ENCODE results near the gene SALL3. TPM values are rescaled to one million over a fixed set of nuclear protein-coding genes. Genes with fewer than 3 reads are reported as not detected.
"Not testable (repeated sequence)": the region's sequence is repeated elsewhere in the genome, so short reads cannot be mapped to it uniquely, and the experiment has no call there.

The SALL3 gene
- total and polyA plus RNA-seq, 8 donors, result not detected

DNA sequence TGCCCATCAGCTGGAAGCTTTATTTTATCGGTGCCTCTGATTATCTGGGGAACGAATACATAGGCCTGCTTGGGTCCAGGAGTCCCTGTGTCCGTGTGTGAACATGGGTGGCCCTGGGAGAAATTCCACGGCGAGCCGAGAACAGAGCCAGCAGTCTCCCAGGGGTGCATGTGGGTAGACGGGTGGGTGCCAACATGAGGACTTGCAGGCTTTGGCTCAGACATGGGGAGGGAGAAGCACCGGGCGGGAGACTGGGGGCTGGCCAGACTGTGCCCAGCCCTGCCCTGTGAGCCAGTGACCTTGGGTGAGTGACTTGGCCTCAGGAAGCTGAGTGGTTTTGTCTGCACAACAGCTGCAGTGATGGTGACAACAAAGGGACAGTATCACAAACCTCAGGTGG is 44.2 kb upstream of the SALL3 start:
- H3K36me3 ChIP-seq, result no peaks in the 10 kb centered on the region
- 76 to 86% (median 82%) methylated on average over 9 of the region's 9 CpGs for WGBS, 5 donors
- intact Hi-C loops (cut with DNase I; ENCODE audit: low total_unique reads), result no loop called here
- DNase-seq, result no peak
- no peak overlapping the region for H3K27ac ChIP-seq
- TF ChIP-seq POLR2A (IDR thresholded peaks at IDR 0.05) (no peak), POLR2AphosphoS5 (IDR thresholded peaks at IDR 0.05) (no peak)
- no peaks in the 10 kb centered on the region for H3K4me1 ChIP-seq
- H3K9me3 ChIP-seq, result no peaks in the 10 kb centered on the region
- peaks cover 0 to 11% (median 0%) of the 10 kb centered on the region in 3 donors for H3K27me3 ChIP-seq
- H3K4me3 ChIP-seq, result no peak overlapping the region

DNA sequence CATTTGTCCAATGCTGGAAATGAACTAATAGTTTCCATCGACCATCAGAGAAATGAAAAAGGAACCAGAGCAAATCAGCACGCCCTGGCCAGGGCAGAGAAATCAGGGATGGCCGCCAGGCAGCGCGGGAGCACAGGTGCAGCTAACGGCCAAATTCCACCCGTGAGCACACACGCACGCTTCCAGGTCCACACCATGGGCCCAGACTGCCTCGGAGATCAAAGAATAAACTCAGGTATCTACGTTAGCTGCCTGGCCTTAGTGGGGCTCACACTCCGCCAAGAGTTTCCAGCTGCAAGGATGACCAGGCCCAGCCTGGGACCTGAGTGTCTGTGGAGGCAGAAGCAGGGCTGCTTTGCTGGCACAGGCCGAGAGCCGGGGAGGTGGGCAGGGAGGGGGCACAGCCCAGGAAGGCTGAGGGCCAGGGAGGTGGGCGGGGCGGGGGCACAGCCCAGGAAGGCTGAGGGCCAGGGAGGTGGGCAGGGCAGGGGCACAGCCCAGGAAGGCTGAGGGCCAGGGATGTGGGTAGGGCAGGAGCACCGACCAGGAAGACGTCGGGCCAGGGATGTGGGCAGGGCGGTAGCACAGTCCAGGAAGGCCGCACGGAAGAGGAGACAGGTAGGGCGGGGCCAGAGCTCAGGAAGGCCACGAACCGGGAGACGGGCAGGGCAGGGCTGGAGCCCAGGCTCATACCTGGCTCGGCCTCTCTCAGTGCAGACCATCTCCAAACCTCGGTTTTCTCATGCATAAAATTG is 43.2 kb upstream of the SALL3 start:
- no peak for DNase-seq
- Histone ChIP-seq H3K27me3 (peaks cover 0 to 11% (median 0%) of the 10 kb centered on the region in 3 donors), H3K4me1 (no peaks in the 10 kb centered on the region), H3K36me3 (no peaks in the 10 kb centered on the region), H3K9me3 (no peaks in the 10 kb centered on the region), H3K4me3 (no peak overlapping the region), H3K27ac (no peak overlapping the region)
- 80 to 83% (median 82%) methylated on average over 23 to 28 of the region's 28 CpGs for WGBS, 5 donors
- intact Hi-C loops (cut with DNase I; ENCODE audit: low total_unique reads), result no loop called here
- TF ChIP-seq, protein P1, sequence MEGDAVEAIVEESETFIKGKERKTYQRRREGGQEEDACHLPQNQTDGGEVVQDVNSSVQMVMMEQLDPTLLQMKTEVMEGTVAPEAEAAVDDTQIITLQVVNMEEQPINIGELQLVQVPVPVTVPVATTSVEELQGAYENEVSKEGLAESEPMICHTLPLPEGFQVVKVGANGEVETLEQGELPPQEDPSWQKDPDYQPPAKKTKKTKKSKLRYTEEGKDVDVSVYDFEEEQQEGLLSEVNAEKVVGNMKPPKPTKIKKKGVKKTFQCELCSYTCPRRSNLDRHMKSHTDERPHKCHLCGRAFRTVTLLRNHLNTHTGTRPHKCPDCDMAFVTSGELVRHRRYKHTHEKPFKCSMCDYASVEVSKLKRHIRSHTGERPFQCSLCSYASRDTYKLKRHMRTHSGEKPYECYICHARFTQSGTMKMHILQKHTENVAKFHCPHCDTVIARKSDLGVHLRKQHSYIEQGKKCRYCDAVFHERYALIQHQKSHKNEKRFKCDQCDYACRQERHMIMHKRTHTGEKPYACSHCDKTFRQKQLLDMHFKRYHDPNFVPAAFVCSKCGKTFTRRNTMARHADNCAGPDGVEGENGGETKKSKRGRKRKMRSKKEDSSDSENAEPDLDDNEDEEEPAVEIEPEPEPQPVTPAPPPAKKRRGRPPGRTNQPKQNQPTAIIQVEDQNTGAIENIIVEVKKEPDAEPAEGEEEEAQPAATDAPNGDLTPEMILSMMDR (IDR thresholded peaks at IDR 0.05), result no peak
- TF ChIP-seq POLR2AphosphoS5 (IDR thresholded peaks at IDR 0.05) (no peak), EP300 (IDR thresholded peaks at IDR 0.05) (no peak), POLR2A (IDR thresholded peaks at IDR 0.05) (no peak)

GRCh38 chr18:78937166-78937565 is 42.5 kb upstream of the SALL3 start:
- TF ChIP-seq POLR2AphosphoS5 (IDR thresholded peaks at IDR 0.05) (no peak), EP300 (IDR thresholded peaks at IDR 0.05) (no peak), POLR2A (IDR thresholded peaks at IDR 0.05) (no peak)
- TF ChIP-seq, protein P1 (IDR thresholded peaks at IDR 0.05), result no peak
- Histone ChIP-seq H3K27ac (no peak overlapping the region), H3K4me3 (no peak overlapping the region), H3K9me3 (no peaks in the 10 kb centered on the region), H3K4me1 (no peaks in the 10 kb centered on the region), H3K27me3 (peaks cover 0 to 11% (median 0%) of the 10 kb centered on the region in 3 donors), H3K36me3 (no peaks in the 10 kb centered on the region)
- WGBS, 5 donors, result 82 to 94% (median 90%) methylated on average over 4 of the region's 4 CpGs
- intact Hi-C loops (cut with DNase I; ENCODE audit: low total_unique reads), result no loop called here
- DNase-seq, result no peak

GRCh38 chr18:78939105-78939504 is 40.5 kb upstream of the SALL3 start:
- Histone ChIP-seq H3K27ac (no peak overlapping the region), H3K9me3 (no peaks in the 10 kb centered on the region), H3K27me3 (peaks cover 0 to 9% (median 0%) of the 10 kb centered on the region in 3 donors), H3K4me3 (no peak overlapping the region), H3K4me1 (no peaks in the 10 kb centered on the region), H3K36me3 (no peaks in the 10 kb centered on the region)
- no peak for DNase-seq
- intact Hi-C loops (cut with DNase I; ENCODE audit: low total_unique reads), result no loop called here
- TF ChIP-seq POLR2A (IDR thresholded peaks at IDR 0.05), result no peak
- 53 to 63% (median 54%) methylated on average over 5 of the region's 5 CpGs for WGBS, 5 donors

DNA sequence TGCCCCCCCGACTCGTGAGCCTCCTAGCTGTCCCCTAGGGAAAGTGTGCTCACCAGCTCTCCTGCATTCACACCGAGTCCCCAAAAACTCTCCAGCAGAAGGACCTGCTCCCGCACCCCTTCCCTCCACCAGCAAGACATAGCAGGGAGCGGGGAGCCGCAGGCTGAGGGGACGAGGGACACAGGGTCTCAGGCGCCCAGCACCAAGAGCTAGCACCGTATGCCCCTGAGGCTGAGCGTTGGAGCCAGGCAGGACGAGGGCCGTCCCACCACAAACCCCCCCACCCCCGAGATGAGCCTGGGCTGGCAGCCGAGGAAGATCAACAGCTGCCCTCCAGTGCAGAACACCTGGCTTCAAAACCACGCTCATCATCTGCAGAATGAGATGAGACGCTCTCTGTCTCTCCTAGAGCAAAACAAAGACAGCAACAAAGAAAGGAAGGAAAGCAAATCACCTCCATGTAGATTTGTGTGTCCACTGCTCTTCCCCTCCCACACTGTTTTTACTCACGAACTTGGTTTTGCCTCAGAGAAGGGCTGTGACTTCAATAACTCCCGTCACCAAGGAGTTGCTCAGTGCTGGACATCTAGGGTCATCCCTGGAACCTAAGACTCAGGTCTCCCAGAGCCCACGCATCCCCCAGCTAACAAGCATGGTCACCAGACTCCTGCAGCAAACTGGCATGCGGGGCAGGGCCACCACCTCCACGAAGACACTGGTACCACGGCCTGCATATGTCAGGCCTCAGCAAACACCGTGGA is 39.7 kb upstream of the SALL3 start:
- no peak for TF ChIP-seq POLR2AphosphoS5 (IDR thresholded peaks at IDR 0.05)
- TF ChIP-seq, protein P1 (IDR thresholded peaks at IDR 0.05), result no peak
- TF ChIP-seq POLR2A (IDR thresholded peaks at IDR 0.05), result no peak
- no peak for TF ChIP-seq EP300 (IDR thresholded peaks at IDR 0.05)
- 78 to 82% (median 79%) methylated on average over 15 to 23 of the region's 23 CpGs for WGBS, 5 donors

DNA sequence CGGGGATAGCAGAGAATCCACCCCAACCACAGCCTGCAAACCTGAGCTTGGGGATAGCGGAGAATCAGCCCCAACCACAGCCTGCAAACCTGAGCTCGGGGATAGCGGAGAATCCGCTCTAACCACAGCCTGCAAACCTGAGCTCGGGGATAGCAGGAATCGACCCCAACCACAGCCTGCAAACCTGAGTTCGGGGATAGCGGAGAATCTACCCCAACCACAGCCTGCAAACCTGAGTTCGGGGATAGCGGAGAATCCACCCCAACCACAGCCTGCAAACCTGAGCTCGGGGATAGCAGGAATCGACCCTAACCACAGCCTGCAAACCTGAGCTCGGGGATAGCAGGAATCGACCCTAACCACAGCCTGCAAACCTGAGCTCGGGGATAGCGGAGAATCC is 37.4 kb upstream of the SALL3 start:
- H3K4me3 ChIP-seq; H3K27ac ChIP-seq; DNase-seq; H3K9me3 ChIP-seq; H3K4me1 ChIP-seq; H3K36me3 ChIP-seq; intact Hi-C loops (cut with DNase I; ENCODE audit: low total_unique reads); H3K27me3 ChIP-seq: not testable (repeated sequence)
- WGBS, 5 donors, result 80 to 92% (median 87%) methylated on average over 17 of the region's 17 CpGs

More for the DNA sequence above, 39.7 kb upstream of the SALL3 start:
- H3K4me1 ChIP-seq, result no peaks in the 10 kb centered on the region
- intact Hi-C loops (cut with DNase I; ENCODE audit: low total_unique reads), result no loop called here
- peaks cover 0 to 4% (median 0%) of the 10 kb centered on the region in 3 donors for H3K27me3 ChIP-seq
- no peak overlapping the region for H3K27ac ChIP-seq
- no peaks in the 10 kb centered on the region for H3K36me3 ChIP-seq
- DNase-seq, result no peak
- H3K4me3 ChIP-seq, result no peak overlapping the region
- H3K9me3 ChIP-seq, result no peaks in the 10 kb centered on the region
